M059J (cell line): ENCODE results near the gene IGF2. TPM values are rescaled to one million over a fixed set of nuclear protein-coding genes. Genes with fewer than 3 reads are reported as not detected.

Experiments
- DNase-seq: peaks from one replicate; pipeline ENCODE4 v3.0.0-alpha.2; 2012; ENCODE audit warnings: low read depth
- total RNA-seq: library from RNA; depleted of rRNA; stranded (reverse); fragments of >200 nt; shearing (Covaris generic); gene quantifications from 2 replicates; pipeline ENCODE4 v1.2.3, GENCODE V29; 2014

The IGF2 gene
- total RNA-seq, 1 experiment from 2014 or later: 0.07 TPM

- DNase-seq: no peak
Measured at GRCh38 chr11:2122907-2123627, 16.1 kb downstream of the IGF2 start.

GRCh38 chr11:2122222-2122906, 16.8 kb downstream of the IGF2 start:
- peak; percentile 58 for DNase-seq

- no peak for DNase-seq
Measured at GRCh38 chr11:2121227-2122130, 17.7 kb downstream of the IGF2 start.

- DNase-seq: no peak
Measured at GRCh38 chr11:2120359-2121100, 18.7 kb downstream of the IGF2 start.

- DNase-seq: no peak
Measured at GRCh38 chr11:2118677-2119076, 20.5 kb downstream of the IGF2 start.

- no peak for DNase-seq
Measured at GRCh38 chr11:2116680-2117079, 22.5 kb downstream of the IGF2 start.

- no peak for DNase-seq
Measured at GRCh38 chr11:2115308-2115707, 23.9 kb downstream of the IGF2 start.

GRCh38 chr11:2114430-2115241, 24.6 kb downstream of the IGF2 start:
- DNase-seq: no peak

GRCh38 chr11:2113776-2114175, 25.4 kb downstream of the IGF2 start:
- DNase-seq: no peak

- no peak for DNase-seq
Measured at GRCh38 chr11:2110521-2110920, 28.7 kb downstream of the IGF2 start.

GRCh38 chr11:2109541-2110019, 29.6 kb downstream of the IGF2 start:
- DNase-seq: no peak

- no peak for DNase-seq
Measured at GRCh38 chr11:2108675-2109491, 30.3 kb downstream of the IGF2 start.

- DNase-seq: no peak
Measured at GRCh38 chr11:2107941-2108630, 31.1 kb downstream of the IGF2 start.

- DNase-seq: no peak
Measured at GRCh38 chr11:2107521-2107920, 31.7 kb downstream of the IGF2 start.

- DNase-seq: no peak
Measured at GRCh38 chr11:2106583-2107209, 32.5 kb downstream of the IGF2 start.

- no peak for DNase-seq
Measured at GRCh38 chr11:2105511-2105910, 33.7 kb downstream of the IGF2 start.

- DNase-seq: no peak
Measured at GRCh38 chr11:2104524-2105440, 34.4 kb downstream of the IGF2 start.
